OCI-LY7 (cell line): ENCODE results near the gene LGI2.

Experiments
- EZH2phosphoT487 ChIP-seq: fragments of 200-600 bp; sonication (generic); IDR thresholded peaks from 2 replicates; pipeline ENCODE4 v1.6.1; 2018; ENCODE audit warnings: low read depth, borderline replicate concordance, mild to moderate bottlenecking, mixed run types, antibody characterized with exemption, low read length, moderate library complexity, mixed read lengths
- TF ChIP-seq, protein P1 (sequence below): fragments of 200-600 bp; sonication (generic); conservative IDR thresholded peaks from 2 replicates; pipeline ENCODE4 v1.5.1; 2014; ENCODE audit warnings: mild to moderate bottlenecking, antibody characterized with exemption, low read length, moderate library complexity, mixed read lengths

DNA sequence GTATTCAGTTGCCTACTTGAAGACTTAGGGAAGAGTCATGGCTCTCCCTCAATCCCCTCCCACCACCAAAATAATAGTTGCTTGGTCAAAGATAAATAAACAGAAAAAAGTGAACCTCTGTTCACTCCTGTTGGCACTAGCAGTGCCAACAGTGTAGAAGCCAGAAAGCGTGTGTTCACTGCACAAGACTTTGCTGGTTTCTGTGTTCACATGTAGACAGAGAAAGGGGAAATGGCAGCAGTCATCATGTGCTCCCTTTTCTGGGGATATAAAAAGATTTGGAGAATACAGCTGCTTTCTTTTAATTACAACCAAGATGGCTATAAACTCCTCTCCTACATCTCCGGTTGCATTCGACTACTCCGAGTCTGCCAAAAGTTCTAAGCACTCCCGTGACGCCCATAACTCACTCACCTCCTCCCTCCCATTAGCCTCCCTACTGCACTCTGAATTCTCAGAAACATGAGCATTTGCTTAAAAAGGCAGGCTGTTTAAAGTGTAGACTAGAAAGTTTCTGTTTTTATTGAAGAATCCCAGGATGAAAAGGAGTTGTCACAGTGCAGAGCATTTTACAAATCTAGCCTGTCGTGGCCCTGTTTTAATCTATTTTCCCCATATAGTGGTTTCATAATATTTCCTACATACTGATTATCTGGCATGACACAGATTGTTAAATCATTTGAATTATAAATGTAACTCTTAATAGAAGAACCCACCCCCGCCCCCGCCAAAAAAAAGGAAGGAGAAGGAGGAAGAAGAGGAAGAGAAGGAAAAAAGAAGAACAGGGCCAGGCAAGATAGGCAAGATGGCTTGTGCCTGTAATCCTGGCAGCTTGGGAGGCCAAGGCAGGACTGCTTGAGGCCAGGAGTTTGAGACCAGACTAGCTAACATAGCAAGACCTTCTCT is 16.7 kb downstream of the LGI2 start:
- TF ChIP-seq, protein P1, sequence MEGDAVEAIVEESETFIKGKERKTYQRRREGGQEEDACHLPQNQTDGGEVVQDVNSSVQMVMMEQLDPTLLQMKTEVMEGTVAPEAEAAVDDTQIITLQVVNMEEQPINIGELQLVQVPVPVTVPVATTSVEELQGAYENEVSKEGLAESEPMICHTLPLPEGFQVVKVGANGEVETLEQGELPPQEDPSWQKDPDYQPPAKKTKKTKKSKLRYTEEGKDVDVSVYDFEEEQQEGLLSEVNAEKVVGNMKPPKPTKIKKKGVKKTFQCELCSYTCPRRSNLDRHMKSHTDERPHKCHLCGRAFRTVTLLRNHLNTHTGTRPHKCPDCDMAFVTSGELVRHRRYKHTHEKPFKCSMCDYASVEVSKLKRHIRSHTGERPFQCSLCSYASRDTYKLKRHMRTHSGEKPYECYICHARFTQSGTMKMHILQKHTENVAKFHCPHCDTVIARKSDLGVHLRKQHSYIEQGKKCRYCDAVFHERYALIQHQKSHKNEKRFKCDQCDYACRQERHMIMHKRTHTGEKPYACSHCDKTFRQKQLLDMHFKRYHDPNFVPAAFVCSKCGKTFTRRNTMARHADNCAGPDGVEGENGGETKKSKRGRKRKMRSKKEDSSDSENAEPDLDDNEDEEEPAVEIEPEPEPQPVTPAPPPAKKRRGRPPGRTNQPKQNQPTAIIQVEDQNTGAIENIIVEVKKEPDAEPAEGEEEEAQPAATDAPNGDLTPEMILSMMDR = no peak
- TF ChIP-seq EZH2phosphoT487 = no peak
